Measurements from ENCODE around the gene BCL7B.
"Not testable (repeated sequence)": the region's sequence is repeated elsewhere in the genome, so short reads cannot be mapped to it uniquely, and the experiment has no call there.

BCL7B gene

DNA sequence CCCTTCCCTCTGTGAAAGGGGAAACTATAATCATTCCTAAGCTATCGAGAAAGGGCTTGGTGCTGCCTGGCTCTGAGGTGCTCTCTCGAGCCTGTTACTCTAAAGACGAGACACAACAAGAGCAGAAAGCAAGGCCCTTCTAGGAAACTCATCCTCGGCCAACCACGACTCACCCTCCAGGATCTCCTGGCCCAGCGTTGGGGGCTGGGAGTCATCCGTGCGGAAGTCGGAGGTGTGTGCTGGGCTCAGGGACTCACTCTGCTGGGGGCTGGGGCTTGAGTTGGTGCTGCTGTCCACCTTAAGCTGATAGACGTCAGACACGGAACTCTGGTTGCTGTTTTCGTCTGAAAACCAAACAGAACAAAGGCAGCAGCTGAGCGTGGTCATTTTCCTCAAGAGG is 17.8 kb downstream of the BCL7B start:
- TF ChIP-seq, protein P1, sequence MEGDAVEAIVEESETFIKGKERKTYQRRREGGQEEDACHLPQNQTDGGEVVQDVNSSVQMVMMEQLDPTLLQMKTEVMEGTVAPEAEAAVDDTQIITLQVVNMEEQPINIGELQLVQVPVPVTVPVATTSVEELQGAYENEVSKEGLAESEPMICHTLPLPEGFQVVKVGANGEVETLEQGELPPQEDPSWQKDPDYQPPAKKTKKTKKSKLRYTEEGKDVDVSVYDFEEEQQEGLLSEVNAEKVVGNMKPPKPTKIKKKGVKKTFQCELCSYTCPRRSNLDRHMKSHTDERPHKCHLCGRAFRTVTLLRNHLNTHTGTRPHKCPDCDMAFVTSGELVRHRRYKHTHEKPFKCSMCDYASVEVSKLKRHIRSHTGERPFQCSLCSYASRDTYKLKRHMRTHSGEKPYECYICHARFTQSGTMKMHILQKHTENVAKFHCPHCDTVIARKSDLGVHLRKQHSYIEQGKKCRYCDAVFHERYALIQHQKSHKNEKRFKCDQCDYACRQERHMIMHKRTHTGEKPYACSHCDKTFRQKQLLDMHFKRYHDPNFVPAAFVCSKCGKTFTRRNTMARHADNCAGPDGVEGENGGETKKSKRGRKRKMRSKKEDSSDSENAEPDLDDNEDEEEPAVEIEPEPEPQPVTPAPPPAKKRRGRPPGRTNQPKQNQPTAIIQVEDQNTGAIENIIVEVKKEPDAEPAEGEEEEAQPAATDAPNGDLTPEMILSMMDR (IDR thresholded peaks at IDR 0.05; ENCODE audit: insufficient read depth, missing control alignments), result no peak
- FAIRE-seq (no peak), DNase-seq (ENCODE audit: insufficient read length, low spot score) (no peak)

DNA sequence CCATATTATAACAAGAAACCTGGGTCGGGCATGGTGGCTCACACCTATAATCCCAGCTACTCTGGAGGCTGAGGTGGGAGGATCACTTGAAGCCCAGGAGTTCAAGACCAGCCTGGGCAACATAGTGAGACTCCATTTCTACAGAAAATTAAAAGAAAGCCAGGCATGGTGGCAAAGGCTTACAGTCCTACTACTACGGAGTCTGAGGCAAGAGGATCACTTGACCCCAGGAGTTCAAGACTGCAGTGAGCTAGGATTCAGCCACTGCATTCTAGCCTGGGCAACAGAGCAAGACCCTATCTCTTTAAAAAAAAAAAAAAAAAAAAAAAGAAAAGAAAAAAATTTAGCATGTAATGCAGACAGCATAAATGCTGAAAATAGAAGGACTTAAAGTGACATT is 19.0 kb downstream of the BCL7B start:
- FAIRE-seq; DNase-seq (ENCODE audit: insufficient read length, low spot score): not testable (repeated sequence)

DNA sequence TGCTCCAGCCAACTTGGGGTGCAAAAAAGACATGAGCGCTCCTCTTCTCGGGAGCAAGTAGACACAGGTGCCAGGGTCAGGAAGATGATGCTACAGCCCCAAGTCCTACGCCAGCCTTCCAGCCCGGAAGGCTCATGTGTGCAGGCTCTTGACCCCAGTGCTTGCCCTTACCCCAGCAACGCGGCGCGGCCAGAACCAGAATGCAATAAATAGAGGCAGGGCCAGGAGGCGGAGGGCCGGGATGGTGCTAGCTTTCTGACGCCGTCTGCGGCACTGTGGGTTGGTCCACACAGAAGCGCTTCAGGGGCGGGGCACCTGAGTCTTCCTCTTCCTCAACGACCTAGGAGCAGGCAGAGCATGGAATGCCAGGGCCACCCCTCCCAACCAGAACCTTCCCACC is 20.4 kb downstream of the BCL7B start:
- FAIRE-seq, result no peak
- TF ChIP-seq, protein P1 (IDR thresholded peaks at IDR 0.05; ENCODE audit: insufficient read depth, missing control alignments), result no peak
- DNase-seq (ENCODE audit: insufficient read length, low spot score), result no peak

DNA sequence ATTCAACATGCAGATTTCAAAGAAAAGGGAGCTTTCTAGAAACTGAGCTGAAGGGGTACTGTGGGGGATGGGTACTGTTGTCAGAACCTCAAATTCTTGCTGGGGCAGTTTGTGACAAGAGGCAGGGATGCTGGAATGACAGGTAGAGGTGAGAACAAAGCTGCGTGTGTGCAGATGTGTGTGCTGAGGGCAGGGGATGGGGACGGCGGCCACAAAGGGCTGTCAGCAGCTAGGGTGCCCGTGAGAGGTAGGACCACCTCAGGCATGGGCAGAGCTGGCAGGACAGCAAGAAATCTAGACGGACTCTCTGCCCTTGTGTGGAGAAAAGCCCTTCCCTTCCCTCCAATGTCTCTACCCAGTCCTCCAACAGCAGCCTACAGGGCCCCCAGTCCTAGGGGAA is 21.0 kb downstream of the BCL7B start:
- DNase-seq (ENCODE audit: insufficient read length, low spot score) (peak; percentile 5), FAIRE-seq (no peak)
- TF ChIP-seq, protein P1 (IDR thresholded peaks at IDR 0.05; ENCODE audit: insufficient read depth, missing control alignments), result no peak

DNA sequence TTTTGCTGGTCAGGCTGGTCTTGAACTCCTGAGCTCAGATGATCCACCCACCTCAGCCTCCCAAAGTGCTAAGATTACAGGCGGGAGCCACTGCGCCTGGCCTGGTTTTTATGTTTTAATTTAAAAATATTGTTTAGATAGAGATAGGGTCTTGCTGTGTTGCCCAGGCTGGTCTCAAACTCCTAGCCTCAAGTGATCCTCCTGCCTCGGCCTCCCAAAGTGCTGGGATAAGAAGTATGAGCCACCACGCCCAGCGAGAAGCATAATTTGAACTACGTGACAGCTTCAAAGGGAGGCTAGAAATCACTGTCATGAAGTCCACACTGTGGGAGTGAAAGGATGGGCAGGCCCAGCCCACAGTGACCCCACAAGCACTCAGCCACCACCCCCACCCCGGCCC is 21.6 kb downstream of the BCL7B start:
- DNase-seq (ENCODE audit: insufficient read length, low spot score), result peak; percentile 2
- FAIRE-seq, result not testable (repeated sequence)

DNA sequence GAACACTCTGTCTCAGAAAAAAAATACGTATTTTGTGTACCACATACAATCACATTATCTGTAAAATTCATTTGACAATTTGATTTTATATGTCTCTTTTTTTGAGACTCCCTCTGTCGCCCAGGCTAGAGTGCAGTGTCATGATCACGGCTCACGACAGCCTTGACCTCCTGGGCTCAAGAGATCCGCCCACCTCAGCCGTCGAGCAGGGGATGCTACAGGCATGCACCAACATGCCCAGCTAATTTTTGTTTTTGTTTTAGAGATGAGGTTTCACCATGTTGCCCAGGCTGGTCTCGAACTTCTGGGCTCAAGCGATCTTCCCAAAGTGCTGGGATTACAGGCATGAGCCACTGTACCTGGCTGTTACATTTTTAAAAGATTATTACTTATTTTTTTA is 23.7 kb downstream of the BCL7B start:
- DNase-seq (ENCODE audit: insufficient read length, low spot score), result peak; percentile 1
- FAIRE-seq, result no peak
- TF ChIP-seq, protein P1 (IDR thresholded peaks at IDR 0.05; ENCODE audit: insufficient read depth, missing control alignments), result no peak

DNA sequence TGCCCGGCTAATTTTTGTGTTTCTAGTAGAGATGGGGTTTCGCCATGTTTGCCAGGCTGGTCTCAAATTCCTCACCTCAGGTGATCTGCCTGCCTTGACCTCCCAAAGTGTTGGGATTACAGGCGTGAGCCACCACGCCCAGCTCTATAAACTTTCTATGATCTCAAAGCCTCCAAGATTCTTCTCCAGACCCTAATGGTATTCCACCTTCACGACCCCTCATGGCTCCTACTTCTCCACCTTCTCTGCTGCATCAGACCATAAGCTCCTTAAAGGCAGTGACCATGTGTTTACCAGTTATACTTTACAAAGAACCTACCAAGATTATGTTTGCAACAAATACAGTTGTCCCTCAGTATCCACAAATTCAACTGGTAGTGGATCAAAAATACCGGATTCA is 25.3 kb downstream of the BCL7B start:
- no peak for FAIRE-seq
- TF ChIP-seq, protein P1 (IDR thresholded peaks at IDR 0.05; ENCODE audit: insufficient read depth, missing control alignments), result no peak

DNA sequence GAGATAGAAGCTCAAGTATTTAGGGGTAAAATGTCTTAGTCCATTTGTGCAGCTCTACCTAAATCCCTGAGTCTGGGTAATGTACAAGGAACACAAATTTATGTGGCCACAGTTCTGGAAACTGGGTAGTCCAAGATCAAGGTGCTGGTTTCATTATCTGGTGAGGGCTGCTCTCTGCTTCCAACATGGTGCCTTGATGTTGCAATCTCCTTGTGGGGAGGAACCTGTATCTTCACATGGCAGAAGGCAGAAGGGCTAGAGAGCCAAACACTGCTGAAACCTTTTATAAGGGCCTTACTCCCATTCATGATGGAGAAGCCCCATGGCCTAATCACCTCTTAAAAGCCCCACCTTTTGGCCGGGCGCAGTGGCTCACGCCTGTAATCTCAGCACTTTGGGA is 26.7 kb downstream of the BCL7B start:
- TF ChIP-seq, protein P1 (IDR thresholded peaks at IDR 0.05; ENCODE audit: insufficient read depth, missing control alignments), result no peak
- DNase-seq (ENCODE audit: insufficient read length, low spot score), result no peak
- FAIRE-seq, result no peak

More for the DNA sequence above, 25.3 kb downstream of the BCL7B start:
- peak; percentile 6 for DNase-seq (ENCODE audit: insufficient read length, low spot score)

All from D721Med (cell line).